ENCODE measurements around the gene ACOX2. TPM values are rescaled to one million over a fixed set of nuclear protein-coding genes. Genes with fewer than 3 reads are reported as not detected.

The ACOX2 gene
- total and polyA plus RNA-seq, 2 donors (not counting 3 experiments of a cell fraction or from before 2014, with no cell fraction given) = 1.5 to 10.5 TPM

DNA sequence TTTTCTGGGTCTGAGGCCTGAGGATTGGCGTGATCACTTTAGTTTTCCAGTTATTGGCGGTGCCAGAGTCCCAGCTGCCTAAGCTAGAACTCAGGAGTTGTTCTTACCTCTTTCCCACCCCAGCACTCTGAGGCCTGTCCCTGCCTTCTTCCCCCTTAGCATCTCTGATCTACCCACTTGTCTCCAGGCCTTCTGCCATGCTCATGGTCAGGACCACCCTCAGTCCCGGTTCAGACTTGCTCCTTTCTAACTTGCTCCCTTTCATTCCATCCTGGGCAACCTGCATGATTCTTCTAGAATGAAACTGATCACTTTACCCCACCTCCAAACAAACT lies 15.7 kb downstream of the ACOX2 start:
- H4K20me1 ChIP-seq (replicated peaks; ENCODE audit: control insufficient read depth, extremely low read depth, insufficient read depth, low read length) = no peaks in the 10 kb centered on the region
- no peak overlapping the region for H3K4me2 ChIP-seq (ENCODE audit: insufficient read depth, low read length)
- no peaks in the 10 kb centered on the region for H3K79me2 ChIP-seq (ENCODE audit: control insufficient read depth, insufficient read depth, low read length)
- no peak for FAIRE-seq
- DNase-seq (ENCODE audit: low read depth, low spot score) = no peak
- no peaks in the 10 kb centered on the region for H3K36me3 ChIP-seq (ENCODE audit: control insufficient read depth in 2 of 2, extremely low read depth in 1 of 2, insufficient read depth in 2 of 2, low read length in 2 of 2)
- BruUV-seq (replicated peaks) = no TSS peak
- dilution Hi-C loops (cut with MboI; ENCODE audit: extremely low pct_ligation_motif_present, low sequenced_read_pairs) (no loop called here), intact Hi-C loops (cut with micrococcal nuclease) (no loop called here)
- H3K27me3 ChIP-seq (ENCODE audit: control insufficient read depth in 2 of 2, insufficient read depth in 2 of 2, low read length in 2 of 2) = no peaks in the 10 kb centered on the region
- no peak overlapping the region for H3K4me3 ChIP-seq (replicated peaks in 1 of 3; ENCODE audit: insufficient read depth in 1 of 3, low read depth in 1 of 3, low read length in 3 of 3)
- no peaks in the 10 kb centered on the region for H3K9me3 ChIP-seq (replicated peaks; ENCODE audit: control insufficient read depth, insufficient read depth, low read length)
- H3K4me1 ChIP-seq (ENCODE audit: control insufficient read depth, extremely low read depth, insufficient read depth, low read length) = peaks cover under 1% of the 10 kb centered on the region
- CTCF ChIA-PET = interaction anchor here (2.1 kb wide), 1 partner anchor 29 kb away, joined by 10 read pairs; the partner anchor contains the start of gene KCTD6
- no peak overlapping the region for H2AFZ ChIP-seq (ENCODE audit: low read depth, low read length)
- no peak overlapping the region for H3K9ac ChIP-seq (replicated peaks; ENCODE audit: extremely low read depth, insufficient read depth, low read length)
- POLR2A ChIA-PET = no interaction called here
- TF ChIP-seq POLR2A (IDR thresholded peaks at IDR 0.05; ENCODE audit: low read depth, low read length) (no peak), FOS (IDR thresholded peaks at IDR 0.05; ENCODE audit: borderline replicate concordance, insufficient read depth, low read length) (no peak), JUN (IDR thresholded peaks at IDR 0.05; ENCODE audit: borderline replicate concordance, insufficient read depth, insufficient read length, low read depth) (no peak), POLR2AphosphoS5 (IDR thresholded peaks at IDR 0.05; ENCODE audit: insufficient read depth, low read depth, low read length) (no peak), CTCF (IDR thresholded peaks at IDR 0.05; ENCODE audit: extremely low read depth in 1 of 2, insufficient read depth in 1 of 2, low read depth in 1 of 2, low read length in 2 of 2) (no peak), MYC (IDR thresholded peaks at IDR 0.05; ENCODE audit: low read depth, low read length) (no peak), MAX (IDR thresholded peaks at IDR 0.05; ENCODE audit: insufficient read depth, insufficient read length) (no peak), EZH2 (IDR thresholded peaks at IDR 0.05; ENCODE audit: borderline replicate concordance, low read depth, low read length, severe bottlenecking) (no peak), GATA2 (IDR thresholded peaks at IDR 0.05; ENCODE audit: insufficient read depth, insufficient read length, low read depth, low read length) (no peak)
- H3K27ac ChIP-seq (ENCODE audit: insufficient read depth, low read depth, low read length) = no peak overlapping the region
- no peaks in the 10 kb centered on the region for H3K9me1 ChIP-seq (replicated peaks; ENCODE audit: control insufficient read depth, extremely low read depth, insufficient read depth, low read length)
